Trophoblast cell (in vitro differentiated cells and primary cell): Measurements from ENCODE around the gene GTF2H2C.
"Not testable (repeated sequence)": the region's sequence is repeated elsewhere in the genome, so short reads cannot be mapped to it uniquely, and the experiment has no call there.

Experiments
- DNase-seq, 2 donors: peaks; one replicate each; pipeline ENCODE4 v3.0.0-alpha.2; 2016
- H2AFZ ChIP-seq: 2 replicates; pipeline ENCODE4 v1.6.1; 2013; ENCODE audit warnings: low read length, moderate library complexity, mild to moderate bottlenecking; ENCODE audit not compliant: insufficient read depth, poor library complexity
- H2AK5ac ChIP-seq: 2 replicates; pipeline ENCODE4 v1.6.1; 2013; ENCODE audit warnings: mild to moderate bottlenecking, low read length
- H2BK120ac ChIP-seq: 2 replicates; pipeline ENCODE4 v1.6.1; 2013; ENCODE audit warnings: low read length, mild to moderate bottlenecking, moderate library complexity; ENCODE audit not compliant: insufficient read depth, poor library complexity
- H2BK12ac ChIP-seq: 2 replicates; pipeline ENCODE4 v1.6.1; 2013; ENCODE audit warnings: mild to moderate bottlenecking, low read length, moderate library complexity
- H2BK5ac ChIP-seq: 2 replicates; pipeline ENCODE4 v1.6.1; 2013; ENCODE audit warnings: low read length, low read depth, moderate library complexity, mild to moderate bottlenecking; ENCODE audit not compliant: poor library complexity
- H3K14ac ChIP-seq: 2 replicates; pipeline ENCODE4 v1.6.1; 2013; ENCODE audit warnings: mild to moderate bottlenecking, low read length
- H3K18ac ChIP-seq: 2 replicates; pipeline ENCODE4 v1.6.1; 2013; ENCODE audit warnings: mild to moderate bottlenecking, low read length
- H3K23ac ChIP-seq: 2 replicates; pipeline ENCODE4 v1.6.1; 2013; ENCODE audit warnings: low read length
- H3K27ac ChIP-seq: 2 replicates; pipeline ENCODE4 v1.5.1; 2013; ENCODE audit warnings: low read depth, mild to moderate bottlenecking, inconsistent platforms, low read length, moderate library complexity
- H3K27me3 ChIP-seq: 2 replicates; pipeline ENCODE4 v1.6.1; 2013; ENCODE audit warnings: inconsistent platforms, mild to moderate bottlenecking, low read length, moderate library complexity; ENCODE audit not compliant: insufficient read depth
- H3K36me3 ChIP-seq, 2 experiments: 1 replicate in 1 of 2; 2 replicates in 1 of 2; pipeline ENCODE4 v1.6.1; 2013; ENCODE audit warnings: low read length in 2 of 2, mild to moderate bottlenecking in 2 of 2, moderate library complexity in 1 of 2; ENCODE audit not compliant: insufficient read depth in 2 of 2, control insufficient read depth in 1 of 2
- H3K4ac ChIP-seq: 2 replicates; pipeline ENCODE4 v1.6.1; 2013; ENCODE audit warnings: low read depth, mild to moderate bottlenecking, low read length, moderate library complexity
- H3K4me1 ChIP-seq, 2 experiments: 1 replicate in 1 of 2; 2 replicates in 1 of 2; pipeline ENCODE4 v1.6.1; 2013; ENCODE audit warnings: low read length in 2 of 2, mild to moderate bottlenecking in 2 of 2, moderate library complexity in 1 of 2; ENCODE audit not compliant: insufficient read depth in 2 of 2, control insufficient read depth in 1 of 2
- H3K4me2 ChIP-seq: 2 replicates; pipeline ENCODE4 v1.6.1; 2013; ENCODE audit warnings: inconsistent platforms, mild to moderate bottlenecking, low read length, moderate library complexity
- H3K4me3 ChIP-seq: 2 replicates; pipeline ENCODE4 v1.5.1; 2013; ENCODE audit warnings: mild to moderate bottlenecking, low read depth, low read length, inconsistent platforms
- H3K79me1 ChIP-seq: one replicate; pipeline ENCODE4 v1.6.1; 2013; ENCODE audit warnings: low read length
- H3K79me2 ChIP-seq: 2 replicates; pipeline ENCODE4 v1.6.1; 2013; ENCODE audit warnings: low read length, mild to moderate bottlenecking; ENCODE audit not compliant: control insufficient read depth, insufficient read depth, poor library complexity
- H3K9ac ChIP-seq: 2 replicates; pipeline ENCODE4 v1.6.1; 2013; ENCODE audit warnings: mild to moderate bottlenecking, low read length
- H3K9me3 ChIP-seq: 2 replicates; pipeline ENCODE4 v1.6.1; 2013; ENCODE audit warnings: low read depth, mild to moderate bottlenecking, control low read depth, inconsistent platforms, low read length; ENCODE audit not compliant: insufficient read depth
- H4K12ac ChIP-seq: 2 replicates; pipeline ENCODE4 v1.6.1; 2013; ENCODE audit warnings: low read depth, mild to moderate bottlenecking, low read length, moderate library complexity
- H4K8ac ChIP-seq: 2 replicates; pipeline ENCODE4 v1.6.1; 2013; ENCODE audit warnings: low read depth, mild to moderate bottlenecking, low read length, moderate library complexity
- H4K91ac ChIP-seq: one replicate; pipeline ENCODE4 v1.6.1; 2013; ENCODE audit warnings: low read depth, mild to moderate bottlenecking, low read length, moderate library complexity
- WGBS: extraction: QIAGEN DNeasy Blood & Tissue Kit; methylation state at CpG from one replicate; pipeline ENCODE4 v1.1.7; 2013; ENCODE audit warnings: missing lambda C conversion rate; ENCODE audit not compliant: insufficient read length, insufficient coverage; ENCODE audit errors: extremely low coverage; 5-methylcytosine and 5-hydroxymethylcytosine counted together

GTF2H2C gene

DNA sequence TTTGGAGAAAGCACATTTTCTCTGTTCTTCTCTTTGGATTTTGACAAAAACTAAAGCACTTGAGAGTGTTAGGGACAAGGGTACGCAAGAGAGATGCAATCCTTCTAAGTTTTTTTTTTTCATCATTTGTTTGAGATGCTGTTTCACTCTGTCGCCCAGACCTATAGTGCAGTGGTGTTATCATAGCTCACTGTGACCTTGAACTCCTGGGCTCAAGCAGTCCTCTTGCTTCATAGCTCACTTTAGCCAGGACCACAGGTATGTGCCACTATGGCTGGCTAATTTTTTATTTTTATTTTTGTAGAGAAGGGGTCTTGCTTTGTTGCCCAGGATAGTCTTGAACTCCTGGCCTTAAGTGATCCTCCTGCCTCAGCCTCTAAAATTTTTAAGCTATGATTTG lies 21.3 kb upstream of the GTF2H2C start:
- H3K23ac ChIP-seq, H3K27me3 ChIP-seq, H3K79me1 ChIP-seq, H3K18ac ChIP-seq, H3K4me2 ChIP-seq, H2AFZ ChIP-seq, H3K79me2 ChIP-seq, H4K8ac ChIP-seq, H3K4ac ChIP-seq, H3K4me1 ChIP-seq, H2BK120ac ChIP-seq, H2BK12ac ChIP-seq, H4K91ac ChIP-seq, H3K14ac ChIP-seq, H3K4me3 ChIP-seq, H3K9me3 ChIP-seq, H4K12ac ChIP-seq, DNase-seq, H2AK5ac ChIP-seq, H2BK5ac ChIP-seq, H3K9ac ChIP-seq, H3K27ac ChIP-seq, H3K36me3 ChIP-seq: not testable (repeated sequence)
- no CpG with 5 or more reads among the region's 2 CpGs for WGBS

DNA sequence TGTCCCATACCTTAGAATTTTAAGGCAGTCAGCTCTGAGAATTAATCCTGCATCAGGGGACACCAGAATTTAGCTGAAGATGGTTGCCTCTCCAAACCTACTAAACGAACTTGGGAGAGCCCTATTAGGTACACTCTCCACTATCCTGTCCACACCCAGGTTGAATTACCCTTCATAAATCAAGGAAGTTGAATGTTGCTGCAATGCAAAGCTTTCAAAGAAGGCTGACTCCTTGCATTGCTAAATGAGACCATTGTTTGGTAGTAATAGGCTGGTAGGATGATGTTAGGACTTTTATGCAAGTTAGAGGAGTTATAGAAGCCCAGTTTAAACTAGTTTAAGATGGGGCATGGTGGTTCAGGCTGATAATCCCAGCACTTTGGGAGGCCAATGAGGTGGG lies 18.6 kb upstream of the GTF2H2C start:
- H3K14ac ChIP-seq, H2BK12ac ChIP-seq, H2BK120ac ChIP-seq, H3K9me3 ChIP-seq, DNase-seq, H3K79me2 ChIP-seq, H3K9ac ChIP-seq, H4K12ac ChIP-seq, H4K91ac ChIP-seq, H4K8ac ChIP-seq, H3K4me1 ChIP-seq, H2AK5ac ChIP-seq, H3K4ac ChIP-seq, H2AFZ ChIP-seq, H3K79me1 ChIP-seq, H3K18ac ChIP-seq, H3K27me3 ChIP-seq, H3K27ac ChIP-seq, H3K4me3 ChIP-seq, H3K23ac ChIP-seq, H3K4me2 ChIP-seq, H2BK5ac ChIP-seq, H3K36me3 ChIP-seq: not testable (repeated sequence)
- no CpG with 5 or more reads among the region's 1 CpG for WGBS

DNA sequence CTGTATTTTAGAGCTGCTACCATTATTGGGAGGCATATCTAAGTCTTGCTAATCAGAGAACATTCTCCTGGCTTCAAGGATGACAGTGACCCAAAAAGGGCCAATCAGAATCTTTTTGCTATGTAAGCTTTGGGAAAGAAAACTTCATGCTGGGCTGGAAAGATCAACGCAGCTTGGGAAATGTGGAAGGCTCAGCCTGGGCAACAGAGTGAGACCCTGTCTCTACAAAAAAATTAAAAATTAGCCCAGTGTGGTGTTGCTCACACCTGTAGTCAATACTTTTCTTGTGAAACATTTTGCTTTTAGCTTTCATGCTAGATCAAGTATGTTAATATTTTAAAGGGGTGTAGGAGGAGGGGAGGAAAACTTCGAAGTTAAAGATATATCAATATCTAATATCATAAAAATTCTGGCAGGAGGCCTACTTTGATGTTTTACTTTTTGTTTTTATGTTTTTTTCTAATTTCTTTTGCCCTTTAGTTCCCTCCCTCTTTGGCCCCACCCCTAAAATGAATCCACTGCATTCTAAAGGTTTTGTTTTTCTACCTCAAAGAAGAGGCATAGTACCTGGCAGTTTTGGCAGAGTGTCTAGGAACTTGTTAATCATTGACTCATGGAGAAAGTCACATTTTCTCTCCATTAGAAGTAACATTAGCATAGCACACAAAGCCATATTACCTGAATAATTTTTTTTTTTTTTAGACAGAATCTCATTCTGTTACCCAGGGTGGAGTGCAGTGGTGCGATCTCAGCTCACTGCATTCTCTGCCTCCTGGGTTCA lies 17.0 kb upstream of the GTF2H2C start:
- H3K36me3 ChIP-seq = not testable (repeated sequence)
- WGBS = no CpG with 5 or more reads among the region's 3 CpGs

DNA sequence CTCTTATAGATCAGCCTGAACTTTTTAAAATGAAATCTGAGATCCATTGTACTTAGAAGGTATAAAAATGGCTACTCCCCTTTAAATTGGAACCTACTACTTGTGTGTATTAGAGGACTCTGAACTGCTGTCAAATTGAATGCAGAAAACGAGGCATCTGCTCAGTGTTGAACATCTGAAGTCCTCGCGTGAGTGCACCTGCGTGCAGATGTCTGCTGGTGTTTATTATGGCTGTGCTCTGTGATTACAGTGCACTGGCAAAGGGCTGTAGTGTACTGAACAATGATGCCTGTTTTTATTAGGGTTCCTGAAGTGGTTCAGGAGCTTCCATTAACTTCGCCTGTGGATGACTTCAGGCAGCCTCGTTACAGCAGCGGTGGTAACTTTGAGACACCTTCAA lies 15.4 kb upstream of the GTF2H2C start:
- not testable (repeated sequence) for H4K8ac ChIP-seq, H3K79me1 ChIP-seq, H3K18ac ChIP-seq, H2BK5ac ChIP-seq, DNase-seq, H3K14ac ChIP-seq, H3K9ac ChIP-seq, H4K12ac ChIP-seq, H3K79me2 ChIP-seq, H3K4me2 ChIP-seq, H3K27ac ChIP-seq, H3K27me3 ChIP-seq, H2BK12ac ChIP-seq, H3K9me3 ChIP-seq, H3K36me3 ChIP-seq, H2AK5ac ChIP-seq, H3K4me1 ChIP-seq, H3K4ac ChIP-seq, H2AFZ ChIP-seq, H4K91ac ChIP-seq, H3K23ac ChIP-seq, H2BK120ac ChIP-seq, H3K4me3 ChIP-seq
- WGBS = no CpG with 5 or more reads among the region's 7 CpGs

More for the DNA sequence above, 17.0 kb upstream of the GTF2H2C start:
- H3K79me2 ChIP-seq, H2BK5ac ChIP-seq, H3K27ac ChIP-seq, H2BK12ac ChIP-seq, H3K23ac ChIP-seq, H4K12ac ChIP-seq, H3K79me1 ChIP-seq, H4K91ac ChIP-seq, H2AFZ ChIP-seq, H3K18ac ChIP-seq, H3K9ac ChIP-seq, H3K27me3 ChIP-seq, H4K8ac ChIP-seq, H3K4me2 ChIP-seq, H3K14ac ChIP-seq, H2BK120ac ChIP-seq, H2AK5ac ChIP-seq, H3K4me1 ChIP-seq, H3K4me3 ChIP-seq, DNase-seq, H3K9me3 ChIP-seq, H3K4ac ChIP-seq: not testable (repeated sequence)
